Endothelial cell of umbilical vein (primary cell): ENCODE data around the gene GRK5. TPM values are rescaled to one million over a fixed set of nuclear protein-coding genes. Genes with fewer than 3 reads are reported as not detected.

Experiments used
- BruUV-seq: library from RNA; stranded (reverse); fragments of 400-500 nt; replicated peaks from 2 replicates; lab custom pipeline; 2021; lab: Mats Ljungman, UMichigan
- CTCF ChIA-PET: fragments of 300-600, 350-600 bp; sonication (Branson Sonifier 250); formaldehyde crosslinking; loops from one replicate; lab custom pipeline; 2021; ENCODE audit warnings: antibody characterized with exemption, inconsistent platforms; lab: Charles Lee
- POLR2A ChIA-PET: fragments of 300-600, 350-600 bp; sonication (Branson Sonifier 250); formaldehyde crosslinking; loops from one replicate; lab custom pipeline; 2021; ENCODE audit warnings: antibody characterized with exemption, inconsistent platforms; lab: Charles Lee
- DNase-seq: peaks from one replicate; pipeline ENCODE4 v3.0.0-alpha.2; 2011; ENCODE audit warnings: low read depth, low spot score
- FAIRE-seq: peaks from 2 replicates; lab custom pipeline; 2011; peaks lifted over from hg19 to GRCh38; lab: Jason Lieb, UNC
- H2AFZ ChIP-seq: 2 replicates; pipeline ENCODE4 v1.6.0; 2012; ENCODE audit warnings: low read depth, low read length, control low read depth, inconsistent platforms
- H3K27ac ChIP-seq: 2 replicates; pipeline ENCODE4 v1.5.1; 2011; ENCODE audit warnings: low read depth, mild to moderate bottlenecking, control low read depth, low read length, moderate library complexity; ENCODE audit not compliant: insufficient read depth
- H3K27me3 ChIP-seq, 2 experiments: 2 replicates each; pipeline versions ENCODE4 v1.6.0 to v1.6.1; 2011; ENCODE audit warnings: low read length in 2 of 2, mixed read lengths in 1 of 2; ENCODE audit not compliant: control insufficient read depth in 2 of 2, insufficient read depth in 2 of 2
- H3K36me3 ChIP-seq, 2 experiments: 2 replicates in 1 of 2; 3 replicates in 1 of 2; pipeline ENCODE4 v1.5.1; 2011; ENCODE audit warnings: low read length in 2 of 2, mild to moderate bottlenecking in 1 of 2, moderate library complexity in 1 of 2; ENCODE audit not compliant: control insufficient read depth in 2 of 2, insufficient read depth in 2 of 2; ENCODE audit errors: extremely low read depth in 1 of 2
- H3K4me1 ChIP-seq: 3 replicates; pipeline ENCODE4 v1.5.1; 2011; ENCODE audit warnings: mild to moderate bottlenecking, low read length; ENCODE audit not compliant: control insufficient read depth, insufficient read depth; ENCODE audit errors: extremely low read depth
- H3K4me2 ChIP-seq: 2 replicates; pipeline ENCODE4 v1.6.1; 2011; ENCODE audit warnings: low read length, control low read depth, mixed read lengths; ENCODE audit not compliant: insufficient read depth
- H3K4me3 ChIP-seq, 3 experiments: fragments of 200-600 bp in 1 of 3; sonication (generic), shearing (Covaris generic) in 1 of 3; replicated peaks in 1 of 3; 2 replicates each; pipeline ENCODE4 v1.5.1; 2011 to 2016; ENCODE audit warnings: control low read depth in 3 of 3, low read length in 3 of 3, mild to moderate bottlenecking in 2 of 3, inconsistent platforms in 1 of 3, low read depth in 1 of 3, moderate library complexity in 1 of 3; ENCODE audit not compliant: insufficient read depth in 1 of 3
- H3K79me2 ChIP-seq: 2 replicates; pipeline ENCODE4 v1.6.0; 2012; ENCODE audit warnings: low read length, inconsistent platforms; ENCODE audit not compliant: control insufficient read depth, insufficient read depth
- H3K9ac ChIP-seq: replicated peaks from 2 replicates; pipeline ENCODE3; 2011; ENCODE audit warnings: low read length, control low read depth; ENCODE audit not compliant: insufficient read depth; ENCODE audit errors: extremely low read depth
- H3K9me1 ChIP-seq: replicated peaks from 3 replicates; pipeline ENCODE4 v1.6.0; 2011; ENCODE audit warnings: mild to moderate bottlenecking, low read length; ENCODE audit not compliant: control insufficient read depth, insufficient read depth; ENCODE audit errors: extremely low read depth
- H3K9me3 ChIP-seq: replicated peaks from 2 replicates; pipeline ENCODE4 v1.5.1; 2012; ENCODE audit warnings: low read length, inconsistent platforms; ENCODE audit not compliant: control insufficient read depth, insufficient read depth
- H4K20me1 ChIP-seq: replicated peaks from 2 replicates; pipeline ENCODE3; 2011; ENCODE audit warnings: mild to moderate bottlenecking, low read length; ENCODE audit not compliant: control insufficient read depth, insufficient read depth; ENCODE audit errors: extremely low read depth
- EZH2 ChIP-seq: IDR thresholded peaks from 2 replicates; pipeline ENCODE4 v1.6.1; 2012; ENCODE audit warnings: borderline replicate concordance, low read depth, mild to moderate bottlenecking, moderate library complexity, low read length, inconsistent platforms; ENCODE audit not compliant: severe bottlenecking
- FOS ChIP-seq: IDR thresholded peaks from 2 replicates; pipeline ENCODE4 v1.6.1; 2011; ENCODE audit warnings: mild to moderate bottlenecking, low read length, moderate library complexity, borderline replicate concordance; ENCODE audit not compliant: insufficient read depth
- GATA2 ChIP-seq: IDR thresholded peaks from 2 replicates; pipeline ENCODE4 v1.7.0; 2011; ENCODE audit warnings: low read depth, mild to moderate bottlenecking, moderate library complexity, mixed read lengths, low read length; ENCODE audit not compliant: insufficient read length, insufficient read depth
- MYC ChIP-seq: IDR thresholded peaks from one replicate; pipeline ENCODE4 v1.6.1; 2011; ENCODE audit warnings: mild to moderate bottlenecking, low read depth, low read length
- POLR2A ChIP-seq: IDR thresholded peaks from 2 replicates; pipeline ENCODE4 v1.6.1; 2012; ENCODE audit warnings: low read depth, mild to moderate bottlenecking, control low read depth, low read length
- POLR2AphosphoS5 ChIP-seq: IDR thresholded peaks from 2 replicates; pipeline ENCODE4 v1.6.1; 2012; ENCODE audit warnings: low read depth, mild to moderate bottlenecking, control low read depth, low read length, moderate library complexity; ENCODE audit not compliant: insufficient read depth
- dilution Hi-C: fragments of 300-500 bp; cut with MboI; formaldehyde crosslinking; loops from one replicate; pipeline ENCODE4 v1.15.0; 2019; ENCODE audit warnings: low sequenced_read_pairs; ENCODE audit not compliant: extremely low pct_ligation_motif_present
- intact Hi-C: fragments of 100-400 bp; cut with micrococcal nuclease; formaldehyde crosslinking; loops from one replicate; pipeline ENCODE4 v1.10.0; 2022
- polyA plus RNA-seq, 4 experiments: library from polyadenylated mRNA; depleted of rRNA in 3 of 4; stranded (reverse) in 3 of 4; unstranded in 1 of 4; fragments of >200 nt; gene quantifications; 2 replicates each; pipeline versions ENCODE4 v1.2.1 to v1.2.3, GENCODE V29; 2011 to 2012; ENCODE audit warnings: missing spikeins in 1 of 4
- total RNA-seq: library from RNA; stranded (reverse); gene quantifications from 2 replicates; pipeline ENCODE4 v1.2.3, GENCODE V29; 2021

Gene GRK5
- total and polyA plus RNA-seq, 2 donors (not counting 3 experiments of a cell fraction or from before 2014, with no cell fraction given): 13.1 to 29.5 TPM

DNA sequence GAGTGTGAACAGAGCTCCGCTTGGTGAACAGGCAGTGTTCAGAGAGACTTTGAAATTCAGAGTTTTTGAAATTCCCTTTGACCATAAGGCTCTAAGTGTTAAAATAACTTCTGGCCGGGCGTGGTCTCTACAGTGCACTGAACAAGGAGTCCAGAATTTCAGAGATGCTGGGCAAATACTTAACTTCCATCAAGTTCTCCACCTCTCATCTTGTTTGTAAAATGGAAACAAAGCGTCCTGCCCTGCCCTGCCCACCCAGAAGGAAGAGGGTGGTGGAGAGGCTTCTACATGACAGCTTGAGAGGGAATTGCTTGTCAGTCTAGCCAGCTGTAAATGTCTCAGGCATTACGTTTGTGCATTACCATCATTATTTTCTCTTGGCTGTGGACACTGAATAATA, 232.6 kb downstream of the GRK5 start:
- Histone ChIP-seq H2AFZ (no peak overlapping the region), H3K9ac (no peak overlapping the region), H3K9me1 (no peaks in the 10 kb centered on the region), H3K4me2 (no peak overlapping the region), H3K4me3 (no peak overlapping the region), H3K4me1 (no peaks in the 10 kb centered on the region), H4K20me1 (no peaks in the 10 kb centered on the region), H3K36me3 (peaks cover 0 to 6% of the 10 kb centered on the region in 2 experiments), H3K79me2 (no peaks in the 10 kb centered on the region), H3K27me3 (no peaks in the 10 kb centered on the region), H3K9me3 (no peaks in the 10 kb centered on the region), H3K27ac (no peak overlapping the region)
- DNase-seq (no peak), FAIRE-seq (no peak)
- POLR2A ChIA-PET: no interaction called here
- no peak for TF ChIP-seq EZH2
- CTCF ChIA-PET: interaction anchor here (1.7 kb wide), 1 partner anchor 234 kb away, joined by 6 read pairs; no protein-coding TSS in a partner anchor
- intact Hi-C loops: no loop called here
- dilution Hi-C loops: no loop called here
- BruUV-seq: no TSS peak

DNA sequence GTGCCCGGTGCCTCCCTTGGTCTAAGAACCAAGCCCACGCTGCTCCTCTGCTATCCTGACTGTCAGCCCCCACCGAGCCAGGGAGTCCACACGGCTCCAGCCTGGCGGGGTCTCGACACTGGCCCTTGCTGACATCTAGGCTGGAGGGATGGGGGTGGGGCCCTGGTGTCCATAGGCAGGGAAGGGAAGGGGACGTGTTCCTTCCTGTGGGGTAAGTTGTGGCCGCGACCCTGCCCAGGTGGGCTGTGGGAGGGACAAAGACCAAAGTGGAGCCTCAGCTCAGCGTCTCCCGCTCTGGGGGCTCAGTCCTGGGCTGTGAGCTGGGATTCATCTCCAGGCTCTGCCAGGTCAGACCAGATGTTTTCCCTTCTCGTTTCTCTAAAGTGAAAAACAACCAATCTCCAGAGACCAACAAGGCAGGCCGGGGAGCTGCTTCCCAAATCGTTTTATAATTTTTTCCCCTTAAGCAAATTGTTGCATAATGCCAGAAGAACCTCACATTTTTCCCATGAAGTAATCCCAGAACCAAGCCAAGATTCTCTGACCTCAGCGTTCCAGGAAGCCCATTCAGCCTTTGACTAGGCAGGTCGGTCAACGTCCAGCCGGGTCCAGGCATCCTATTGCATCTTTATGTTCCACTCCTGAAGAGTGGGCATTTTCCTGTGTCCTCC, 233.9 kb downstream of the GRK5 start:
- intact Hi-C loops: no loop called here
- Histone ChIP-seq H4K20me1 (no peaks in the 10 kb centered on the region), H3K9me1 (no peaks in the 10 kb centered on the region), H2AFZ (no peak overlapping the region), H3K27ac (no peak overlapping the region), H3K27me3 (no peaks in the 10 kb centered on the region), H3K4me1 (no peaks in the 10 kb centered on the region), H3K9ac (no peak overlapping the region), H3K9me3 (no peaks in the 10 kb centered on the region), H3K4me2 (no peak overlapping the region), H3K36me3 (peaks cover 0 to 6% of the 10 kb centered on the region in 2 experiments), H3K79me2 (no peaks in the 10 kb centered on the region), H3K4me3 (no peak overlapping the region)
- FAIRE-seq (no peak), DNase-seq (peak; percentile 6)
- dilution Hi-C loops: no loop called here
- ChIA-PET CTCF (interaction anchor here (1.1 to 6.0 kb wide), 3 partner anchors 49 to 242 kb away, joined by 3 to 180 read pairs (median 4); partner anchors contain the start of gene GRK5), POLR2A (no interaction called here)
- TF ChIP-seq MYC (no peak), FOS (no peak), POLR2AphosphoS5 (no peak), POLR2A (no peak), GATA2 (no peak)
- BruUV-seq: no TSS peak
